Activated CD4-positive, alpha-beta T cell treated with anti-CD3 and anti-CD28 coated beads, Interleukin-2, amount 50 U/mL, for 1 hour (primary cell): Measurements from ENCODE around the gene ASMTL.
"Not testable (repeated sequence)": the region's sequence is repeated elsewhere in the genome, so short reads cannot be mapped to it uniquely, and the experiment has no call there.

Source experiments
- DNase-seq: peaks from one replicate; pipeline ENCODE4 v3.0.0-alpha.2; 2020

Gene ASMTL

DNA sequence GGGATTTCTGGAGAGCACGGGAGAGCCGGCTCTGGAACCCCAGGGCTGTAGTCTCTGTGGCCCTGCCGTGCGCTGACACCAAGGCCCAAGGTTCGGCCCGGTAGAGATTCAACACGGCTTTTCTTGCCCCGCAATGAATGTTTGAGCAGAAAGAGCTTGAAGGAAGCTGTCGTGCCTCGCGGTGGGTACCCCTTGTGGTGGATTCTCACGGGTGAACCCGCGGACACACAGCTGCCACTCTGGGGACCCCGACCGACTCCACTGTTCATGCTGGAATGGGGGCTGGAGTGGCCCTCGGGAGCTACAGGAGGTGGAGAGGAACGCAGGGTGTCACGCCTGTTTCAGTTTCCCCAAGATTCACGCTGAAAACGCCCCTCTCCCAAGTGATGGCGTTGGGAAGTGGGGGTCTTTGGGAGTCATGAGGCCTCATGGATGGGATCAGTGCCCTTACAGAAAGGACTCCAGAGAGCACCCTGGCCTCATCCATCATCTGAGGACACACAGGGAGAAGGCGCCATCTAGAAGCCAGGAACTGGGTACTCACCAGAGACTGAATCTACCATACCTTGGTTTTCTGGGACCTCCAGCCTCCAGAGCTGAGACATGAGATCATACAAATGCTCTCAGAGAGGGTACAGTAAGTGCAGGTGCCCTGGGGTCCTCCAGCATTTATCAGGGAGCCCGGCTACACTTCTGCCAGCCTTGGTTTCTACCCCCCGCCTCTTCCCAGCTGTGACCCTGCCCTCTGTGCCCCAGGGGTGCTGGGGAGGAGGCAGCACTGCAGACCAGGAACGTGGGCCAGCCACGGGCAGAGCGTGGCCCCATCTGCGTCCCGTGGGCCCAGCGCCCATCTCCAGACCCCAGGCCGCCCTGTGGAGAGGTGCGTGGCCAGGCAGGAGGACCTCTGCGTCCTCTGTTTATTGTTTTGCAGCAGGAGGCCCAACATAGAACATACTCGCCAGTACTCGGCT is 67.2 kb downstream of the ASMTL start:
- no peak for DNase-seq

DNA sequence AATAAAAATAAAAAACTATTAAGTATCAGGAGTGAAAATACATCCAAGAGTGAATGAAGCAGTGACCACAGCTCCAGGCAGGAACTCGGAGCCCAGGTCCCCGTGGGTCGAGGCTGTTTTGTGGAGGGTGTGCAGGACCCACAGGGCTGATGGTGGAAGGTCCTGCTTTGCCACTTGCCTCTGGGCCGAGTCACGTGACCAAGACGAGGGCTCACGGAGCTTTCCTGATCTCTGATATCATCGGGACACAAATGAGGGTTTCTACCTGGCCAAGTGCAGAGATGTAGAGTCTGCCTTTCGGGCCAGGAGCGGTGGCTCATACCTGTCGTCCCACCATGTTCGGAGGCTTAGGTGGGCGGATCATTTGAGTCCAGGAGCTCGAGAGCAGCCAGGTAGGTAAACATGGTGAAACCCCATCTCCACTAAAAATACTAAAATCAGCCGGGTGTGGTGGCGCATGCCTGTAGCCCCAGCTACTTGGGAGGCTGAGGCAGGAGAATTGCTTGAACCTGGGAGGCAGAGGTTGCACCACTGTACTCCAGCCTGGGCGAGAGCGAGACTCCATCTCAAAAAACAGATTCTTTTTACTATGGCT is 68.0 kb downstream of the ASMTL start:
- no peak for DNase-seq

DNA sequence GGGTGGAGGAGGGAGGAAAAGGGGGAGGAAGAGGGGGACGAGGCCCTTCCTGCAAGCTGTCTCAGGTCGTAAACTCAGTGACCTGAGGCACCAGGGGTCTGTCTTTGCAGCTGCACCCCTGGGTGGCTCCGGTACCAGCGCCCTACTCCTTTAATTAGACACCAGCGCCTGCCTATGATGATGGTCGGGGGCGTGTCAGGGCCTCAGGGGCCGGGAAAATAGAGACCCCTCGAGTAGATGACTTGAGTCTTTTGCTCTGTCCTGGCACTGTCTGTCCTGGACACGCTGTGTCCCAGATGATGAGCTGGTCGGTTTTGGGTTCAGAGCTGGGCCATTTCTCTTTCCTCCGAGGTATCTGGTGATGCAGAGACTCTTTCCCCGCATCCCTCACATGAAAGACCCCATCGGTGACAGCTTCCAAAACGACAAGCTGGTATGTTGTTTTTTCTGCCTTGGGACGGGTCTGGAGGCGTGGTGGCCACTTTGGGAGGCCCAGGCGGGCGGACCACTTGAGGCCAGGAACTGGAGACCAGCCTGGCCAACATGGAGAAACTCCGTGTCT is 72.0 kb downstream of the ASMTL start:
- DNase-seq: no peak

DNA sequence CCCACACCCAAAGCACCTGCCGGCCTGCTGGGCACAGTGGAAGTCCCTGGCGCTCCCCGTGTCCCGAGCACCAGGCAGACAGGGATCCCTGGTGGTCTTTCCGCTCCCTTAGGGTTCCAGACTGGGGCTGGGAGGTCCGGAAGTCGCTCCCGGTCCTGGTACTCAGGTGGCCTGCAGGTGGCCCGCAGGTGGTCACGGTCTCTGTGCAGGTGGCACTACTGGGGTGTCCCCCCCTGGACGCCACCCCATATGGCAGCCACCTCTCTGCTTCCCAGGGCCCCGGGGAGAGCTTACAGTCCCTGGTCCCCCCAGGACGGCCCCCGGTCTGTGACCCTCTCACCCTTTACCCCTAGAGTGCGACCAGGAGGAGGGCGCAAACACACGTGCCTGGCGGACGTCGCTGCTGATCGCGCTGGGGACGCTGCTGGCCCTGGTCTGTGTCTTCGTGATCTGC is 74.4 kb downstream of the ASMTL start:
- no peak for DNase-seq

DNA sequence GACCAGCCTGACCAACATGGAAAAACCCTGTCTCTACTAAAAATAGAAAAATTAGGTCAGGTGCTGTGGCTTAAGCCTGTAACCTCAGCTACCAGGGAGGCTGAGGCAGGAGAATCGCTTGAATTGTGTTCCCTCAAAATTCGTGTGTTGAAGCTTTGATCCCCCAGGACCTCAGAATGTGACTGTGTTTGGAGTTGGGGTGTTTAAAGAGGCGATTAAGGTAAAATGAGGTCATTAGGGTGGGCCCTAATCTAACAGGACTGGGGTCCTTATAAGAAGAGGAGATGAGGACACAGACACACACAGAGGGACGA is 84.4 kb downstream of the ASMTL start:
- DNase-seq: no peak

DNA sequence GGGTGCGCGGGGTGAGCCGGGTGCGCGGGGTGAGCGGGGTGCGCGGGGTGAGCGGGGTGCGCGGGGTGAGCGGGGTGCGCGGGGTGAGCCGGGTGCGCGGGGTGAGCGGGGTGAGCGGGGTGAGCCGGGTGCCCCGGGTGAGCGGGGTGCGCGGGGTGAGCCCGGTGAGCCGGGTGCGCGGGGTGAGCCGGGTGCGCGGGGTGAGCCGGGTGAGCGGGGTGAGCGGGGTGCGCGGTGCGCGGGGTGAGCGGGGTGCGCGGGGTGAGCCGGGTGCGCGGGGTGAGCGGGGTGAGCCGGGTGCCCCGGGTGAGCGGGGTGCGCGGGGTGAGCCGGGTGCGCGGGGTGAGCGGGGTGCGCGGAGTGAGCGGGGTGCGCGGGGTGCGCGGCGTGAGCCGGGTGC is 86.3 kb downstream of the ASMTL start:
- DNase-seq: not testable (repeated sequence)

DNA sequence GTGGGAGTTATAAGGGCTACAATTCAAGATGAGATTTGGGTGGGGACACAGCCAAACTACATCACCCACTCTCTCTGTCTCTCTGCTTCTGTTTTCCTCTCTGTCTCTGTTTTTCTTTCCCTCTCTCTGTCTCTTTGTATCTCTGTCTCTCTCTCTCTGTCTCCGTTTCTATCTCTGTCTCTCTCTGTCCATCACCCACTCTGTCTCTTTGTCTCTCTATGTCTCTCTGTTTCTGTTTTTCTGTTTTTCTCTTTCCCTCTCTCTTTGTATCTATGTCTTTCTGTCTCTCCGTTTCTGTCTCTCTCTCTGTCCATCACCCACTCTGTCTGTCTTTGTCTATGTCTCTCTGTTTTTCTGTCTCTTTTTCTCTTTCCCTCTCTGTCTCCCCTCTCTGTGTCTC is 90.8 kb downstream of the ASMTL start:
- DNase-seq: no peak

DNA sequence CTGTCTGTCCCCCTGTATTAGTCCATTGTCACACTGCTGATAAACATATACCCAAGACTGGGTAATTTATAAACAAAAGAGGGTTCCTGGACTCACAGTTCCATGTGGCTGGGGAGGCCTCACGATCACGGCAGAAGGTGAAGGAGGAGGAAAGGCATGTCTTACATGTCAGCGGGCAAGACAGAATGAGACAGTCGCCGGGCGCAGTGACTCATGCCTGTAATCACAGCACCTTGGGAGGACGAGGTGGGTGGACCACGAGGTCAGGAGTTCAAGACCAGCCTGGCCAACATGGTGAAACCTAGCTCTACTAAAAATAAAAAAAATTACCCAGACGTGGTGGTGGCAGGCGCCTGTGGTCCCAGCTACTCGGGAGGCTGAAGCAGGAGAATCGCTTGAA is 91.4 kb downstream of the ASMTL start:
- no peak for DNase-seq

DNA sequence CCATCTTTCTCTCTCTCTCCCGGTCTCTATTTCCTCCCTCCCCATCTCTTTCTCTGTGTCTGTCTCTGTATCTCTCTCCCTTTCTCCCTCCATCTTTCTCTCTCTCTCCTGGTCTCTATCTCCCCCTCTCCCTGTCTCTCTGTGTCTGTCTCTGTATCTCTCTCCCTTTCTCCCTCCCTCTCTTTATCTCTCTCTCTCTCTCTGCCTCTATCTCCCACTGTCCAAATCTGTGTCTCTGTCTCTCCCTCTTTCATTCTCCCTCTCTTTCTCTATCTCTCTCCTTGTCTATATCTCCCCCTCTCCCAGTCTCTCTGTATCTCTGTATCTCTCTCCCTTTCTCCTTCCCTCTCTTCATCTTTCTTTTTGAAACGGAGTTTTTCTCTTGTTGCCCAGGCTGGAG is 92.5 kb downstream of the ASMTL start:
- DNase-seq: no peak

DNA sequence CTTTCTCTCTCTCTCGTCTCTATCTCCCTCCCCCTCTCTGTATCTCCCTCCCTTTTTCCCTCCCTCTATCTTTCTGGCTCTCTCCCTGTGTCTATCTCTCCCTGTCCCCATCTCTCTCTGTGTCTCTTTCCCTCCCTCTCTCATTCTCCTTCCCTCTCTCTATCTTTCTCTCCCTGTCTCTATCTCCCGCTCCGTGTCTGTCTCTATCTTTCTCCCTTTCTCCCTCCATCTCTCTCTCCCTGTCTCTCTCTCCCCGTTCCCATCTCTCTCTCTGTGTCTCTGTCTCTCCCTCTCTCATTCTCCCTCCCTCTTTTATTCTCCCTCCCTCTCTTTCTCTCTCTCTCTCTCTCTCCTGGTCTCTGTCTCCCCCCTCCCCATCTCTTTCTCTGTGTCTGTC is 93.2 kb downstream of the ASMTL start:
- no peak for DNase-seq

DNA sequence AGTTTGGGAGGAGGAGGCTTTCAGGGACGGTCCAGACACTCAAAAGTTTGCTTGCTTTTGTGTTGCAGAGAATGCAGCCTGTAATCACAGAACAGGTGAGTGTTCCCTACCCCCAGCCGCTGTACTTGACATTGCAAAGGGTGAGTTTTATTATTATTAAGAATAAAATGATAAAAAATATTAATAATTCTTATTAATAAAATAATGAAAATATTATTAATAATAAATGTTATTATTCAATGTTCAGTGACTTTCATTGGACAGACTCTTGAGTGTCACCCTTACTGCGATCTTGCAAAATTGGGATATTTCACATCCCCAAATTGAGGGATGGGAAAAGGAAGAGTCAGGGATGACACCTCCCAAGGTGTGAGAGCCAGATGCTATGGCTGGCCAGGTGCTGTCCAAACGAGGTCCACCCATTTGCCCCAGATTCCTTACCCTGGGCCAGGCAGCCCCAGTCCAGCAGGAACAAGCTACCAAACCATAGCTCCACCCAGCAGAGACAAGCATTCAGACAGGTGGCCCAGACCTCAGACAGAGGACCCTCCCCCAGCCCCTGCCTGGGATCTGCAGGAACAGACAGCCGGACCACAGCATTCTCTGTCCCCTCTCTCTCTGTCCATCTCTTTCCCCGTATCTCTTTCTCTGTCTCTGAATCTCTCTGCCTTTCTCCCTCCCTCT is 93.8 kb downstream of the ASMTL start:
- no peak for DNase-seq

DNA sequence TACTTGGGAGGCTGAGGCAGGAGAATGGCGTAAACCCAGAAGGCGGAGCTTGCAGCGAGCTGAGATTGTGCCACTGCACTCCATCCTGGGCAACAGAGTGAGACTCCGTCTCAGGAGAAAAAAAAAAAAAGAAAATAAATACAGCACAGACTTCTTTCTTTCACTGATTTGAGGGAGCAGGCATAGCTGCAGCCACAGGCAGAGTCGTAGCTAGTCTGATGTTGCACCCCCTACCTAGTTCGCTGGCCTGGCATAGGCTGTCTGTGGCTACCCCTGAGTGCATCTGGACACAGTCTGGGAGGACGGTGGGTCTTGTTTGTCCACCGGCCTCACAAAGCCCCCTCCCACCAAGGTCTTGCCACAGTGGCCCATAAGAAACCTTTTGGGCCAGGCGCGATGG is 94.7 kb downstream of the ASMTL start:
- no peak for DNase-seq

DNA sequence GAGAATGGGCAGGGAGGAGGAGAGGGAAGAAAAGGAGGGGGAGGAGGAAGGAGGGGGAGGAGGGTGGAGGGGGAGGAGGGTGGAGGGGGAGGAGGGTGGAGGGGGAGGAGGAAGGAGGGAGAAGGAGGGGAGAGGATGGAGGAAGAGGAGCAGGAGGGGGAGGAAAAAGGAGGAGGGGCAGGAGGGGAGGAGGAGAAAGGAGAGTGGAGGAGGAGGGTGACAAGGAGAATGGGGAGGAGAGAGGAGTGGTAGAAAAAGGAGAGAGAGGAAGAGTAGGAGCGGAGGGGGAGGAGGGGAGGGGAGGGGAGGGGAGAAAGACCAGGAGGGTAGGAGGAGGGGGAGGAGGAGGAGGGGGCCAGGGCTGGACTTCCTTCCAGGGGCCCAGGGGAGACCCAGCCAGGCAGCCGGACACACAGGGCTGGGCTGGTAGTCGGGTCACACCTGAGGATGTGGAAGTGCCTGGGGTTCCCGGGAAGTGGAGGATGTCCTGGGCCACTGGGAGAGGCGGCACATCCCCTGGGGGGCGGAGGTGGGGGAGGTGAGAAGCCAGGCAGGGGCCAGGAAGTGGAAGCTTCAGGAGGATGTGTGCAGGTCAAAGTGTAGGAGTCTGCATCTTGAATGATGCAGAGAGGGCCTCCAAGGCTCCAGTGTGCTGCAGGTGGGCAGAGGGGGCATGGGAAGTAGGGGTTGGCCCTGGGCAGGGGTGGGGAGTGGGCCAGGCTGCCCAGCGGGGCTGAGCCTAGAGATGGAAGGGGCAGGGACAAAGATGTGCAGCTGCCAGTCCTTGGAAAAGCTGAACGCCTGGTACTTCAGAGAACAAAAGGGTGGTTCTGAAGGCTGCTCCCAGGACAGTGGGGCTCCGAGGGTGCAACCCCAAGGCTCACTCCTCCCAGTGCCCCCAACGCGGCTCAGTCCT is 97.3 kb downstream of the ASMTL start:
- DNase-seq: no peak

DNA sequence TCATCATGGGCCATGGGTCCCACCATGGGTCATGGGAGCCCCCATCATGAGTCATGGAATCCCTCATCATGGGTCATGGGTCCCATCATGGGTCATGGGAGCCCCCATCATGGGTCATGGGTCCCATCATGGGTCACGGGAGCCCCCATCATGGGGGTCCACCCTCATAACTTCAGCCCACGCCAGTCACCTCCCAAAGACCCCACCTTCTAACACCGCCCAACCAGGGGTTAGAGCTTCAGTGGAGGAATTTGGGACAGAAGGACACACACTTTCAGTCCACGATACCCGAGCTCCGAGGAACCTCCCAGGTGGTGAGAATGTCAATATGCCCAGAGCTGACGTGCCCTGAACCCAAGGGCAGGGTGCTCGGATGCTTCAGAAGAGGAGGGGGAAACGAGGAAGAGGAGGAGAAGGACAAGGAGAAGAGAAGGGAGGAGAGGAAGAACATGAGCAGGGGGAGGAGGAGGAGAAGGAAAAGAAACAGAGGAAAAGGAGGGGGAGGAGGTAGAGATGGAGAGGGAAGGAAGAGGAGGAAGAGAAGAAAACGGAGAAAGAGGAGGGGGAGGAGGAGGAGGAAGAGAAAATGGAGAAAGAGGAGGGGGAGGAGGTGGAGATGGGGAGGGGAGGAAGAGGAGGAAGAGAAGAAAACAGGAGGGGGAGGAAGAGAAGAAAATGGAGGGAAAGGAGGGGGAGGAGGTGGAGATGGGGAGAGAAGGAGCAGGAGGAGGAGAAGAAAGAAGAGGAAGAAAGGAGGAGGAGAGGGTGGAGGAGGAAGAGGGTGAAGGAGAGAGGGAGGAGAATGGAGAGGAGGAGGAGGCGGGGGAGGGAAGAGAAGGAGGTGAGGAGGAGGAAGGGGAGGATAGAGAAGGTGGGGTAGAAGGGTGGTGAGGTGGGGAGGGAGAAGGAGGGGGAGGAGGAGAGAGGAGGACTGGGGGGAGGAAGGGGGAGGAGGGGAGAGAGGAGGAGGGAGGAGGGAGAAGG is 98.4 kb downstream of the ASMTL start:
- DNase-seq: no peak
